Neural cell (in vitro differentiated cells): Measurements from ENCODE around the gene UGT1A8.

ENCODE experiments used
- CTCF ChIP-seq: fragments of 450-650 bp; IDR thresholded peaks from 2 replicates; pipeline ENCODE4 v1.5.1; 2014; ENCODE audit warnings: antibody characterized with exemption, mild to moderate bottlenecking, moderate library complexity; ENCODE audit not compliant: poor library complexity, severe bottlenecking
- EZH2 ChIP-seq: fragments of 200-600, 300-800 bp; shearing (Covaris generic), sonication (generic); IDR thresholded peaks from 2 replicates; pipeline ENCODE4 v1.6.1; 2014; ENCODE audit warnings: antibody characterized with exemption, low read length, borderline replicate concordance, mild to moderate bottlenecking; ENCODE audit not compliant: insufficient read depth, poor library complexity, severe bottlenecking

GRCh38 chr2:233603520-233603919 lies 13.9 kb upstream of the UGT1A8 start:
- no peak for TF ChIP-seq CTCF
- no peak for TF ChIP-seq EZH2
